OCI-M2 (cell line): ENCODE measurements around the gene NFIC.
"Not testable (repeated sequence)": the region's sequence is repeated elsewhere in the genome, so short reads cannot be mapped to it uniquely, and the experiment has no call there.

ENCODE experiments used
- DNase-seq: peaks from one replicate; lab custom pipeline; 2025; ENCODE audit not compliant: unreplicated experiment; lab: John Stamatoyannopoulos, UW

NFIC gene

GRCh38 chr19:3370728-3371591 is 4.6 kb downstream of the NFIC start:
- no peak for DNase-seq

GRCh38 chr19:3372413-3372812 is 6.0 kb downstream of the NFIC start:
- no peak for DNase-seq

GRCh38 chr19:3373971-3374368 is 7.6 kb downstream of the NFIC start:
- no peak for DNase-seq

- DNase-seq: no peak
Observed at GRCh38 chr19:3374369-3375112, 8.2 kb downstream of the NFIC start.

GRCh38 chr19:3375221-3376090 is 9.1 kb downstream of the NFIC start:
- no peak for DNase-seq

GRCh38 chr19:3376091-3376455 is 9.7 kb downstream of the NFIC start:
- not testable (repeated sequence) for DNase-seq

- DNase-seq: no peak
Observed at GRCh38 chr19:3378352-3379150, 12.2 kb downstream of the NFIC start.

- DNase-seq: no peak
Observed at GRCh38 chr19:3380829-3381228, 14.4 kb downstream of the NFIC start.

- DNase-seq: no peak
Observed at GRCh38 chr19:3381701-3382372, 15.5 kb downstream of the NFIC start.

GRCh38 chr19:3382460-3383100 is 16.2 kb downstream of the NFIC start:
- no peak for DNase-seq

- DNase-seq: no peak
Observed at GRCh38 chr19:3383121-3383722, 16.8 kb downstream of the NFIC start.

GRCh38 chr19:3386447-3387234 is 20.3 kb downstream of the NFIC start:
- DNase-seq: no peak

- no peak for DNase-seq
Observed at GRCh38 chr19:3387645-3388589, 21.5 kb downstream of the NFIC start.

GRCh38 chr19:3389446-3389778 is 23.0 kb downstream of the NFIC start:
- no peak for DNase-seq

- no peak for DNase-seq
Observed at GRCh38 chr19:3389876-3390371, 23.5 kb downstream of the NFIC start.

- DNase-seq: not testable (repeated sequence)
Observed at GRCh38 chr19:3391911-3392310, 25.5 kb downstream of the NFIC start.

GRCh38 chr19:3392480-3392879 is 26.1 kb downstream of the NFIC start:
- DNase-seq: no peak
